ENCODE results near the gene SMG6.

DNA sequence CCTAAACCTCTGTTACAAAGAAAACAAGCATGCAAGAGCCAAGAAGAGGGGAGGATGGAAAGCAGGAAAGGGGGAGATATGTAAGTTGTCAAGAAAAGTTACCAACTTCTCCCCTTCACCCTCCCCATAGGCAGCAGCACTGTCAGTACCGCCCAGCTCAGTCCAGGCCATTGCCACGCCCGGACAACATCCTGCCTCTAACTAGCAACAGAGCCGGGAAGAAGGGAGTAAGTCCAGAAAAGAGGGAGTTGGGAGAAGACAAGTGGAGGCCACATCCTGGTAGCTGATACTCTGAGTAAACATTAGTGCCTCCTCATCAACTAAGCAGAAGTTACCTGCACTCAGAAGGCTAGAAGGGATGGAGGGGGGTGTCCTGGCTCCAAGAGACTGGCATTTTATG is 113.6 kb downstream of the SMG6 start:
- TF ChIP-seq POLR2A (IDR thresholded peaks at IDR 0.05): no peak
- no peak for TF ChIP-seq CTCF (IDR thresholded peaks at IDR 0.05)
- no peak for TF ChIP-seq POLR2AphosphoS5 (IDR thresholded peaks at IDR 0.05)
